Activated T-helper 1 cell treated with anti-CD3 and anti-CD28 coated beads, Interleukin-12 subunit alpha, Interleukin-12 subunit beta, Interleukin-2, Interleukin-4 antibody, amounts not matched to agents 30 ng/mL and 10 ng/mL and 1 ng/mL, durations not matched to agents 14 hours and 24 hours and 36 hours (primary cell): ENCODE data around the gene PUS10. TPM values are rescaled to one million over a fixed set of nuclear protein-coding genes. Genes with fewer than 3 reads are reported as not detected.

Experiments used
- total RNA-seq: library from RNA; stranded (reverse); gene quantifications from 2 replicates; pipeline ENCODE4 v1.2.3, GENCODE V29; 2022

The PUS10 gene
- total RNA-seq, 1 donor from 2014 or later = 5.9 TPM

Other genes starting within 250 kb of the PUS10 start
- 93.6 and 97.2 TPM in 2 replicates for gene REL, start 136.7 kb downstream of the PUS10 start, total RNA-seq
- 15.9 and 20.0 TPM in 2 replicates for gene PEX13, start 535 bp downstream of the PUS10 start, total RNA-seq
- 2.0 and 2.2 TPM in 2 replicates for gene SANBR, start 47.6 kb upstream of the PUS10 start, total RNA-seq
- gene C2orf74, start 143.9 kb upstream of the PUS10 start, total RNA-seq = 7.0 and 9.7 TPM in 2 replicates